ENCODE data around the gene TMTC1.

The TMTC1 gene

GRCh38 chr12:29650371-29650770, 133.4 kb downstream of the TMTC1 start:
- in situ Hi-C loops (cut with HindIII; ENCODE audit: low sequenced_read_pairs), result no loop called here
- H3K4me3 ChIP-seq (ENCODE audit: low read depth, low read length), result no peak overlapping the region
- TF ChIP-seq, protein P1, sequence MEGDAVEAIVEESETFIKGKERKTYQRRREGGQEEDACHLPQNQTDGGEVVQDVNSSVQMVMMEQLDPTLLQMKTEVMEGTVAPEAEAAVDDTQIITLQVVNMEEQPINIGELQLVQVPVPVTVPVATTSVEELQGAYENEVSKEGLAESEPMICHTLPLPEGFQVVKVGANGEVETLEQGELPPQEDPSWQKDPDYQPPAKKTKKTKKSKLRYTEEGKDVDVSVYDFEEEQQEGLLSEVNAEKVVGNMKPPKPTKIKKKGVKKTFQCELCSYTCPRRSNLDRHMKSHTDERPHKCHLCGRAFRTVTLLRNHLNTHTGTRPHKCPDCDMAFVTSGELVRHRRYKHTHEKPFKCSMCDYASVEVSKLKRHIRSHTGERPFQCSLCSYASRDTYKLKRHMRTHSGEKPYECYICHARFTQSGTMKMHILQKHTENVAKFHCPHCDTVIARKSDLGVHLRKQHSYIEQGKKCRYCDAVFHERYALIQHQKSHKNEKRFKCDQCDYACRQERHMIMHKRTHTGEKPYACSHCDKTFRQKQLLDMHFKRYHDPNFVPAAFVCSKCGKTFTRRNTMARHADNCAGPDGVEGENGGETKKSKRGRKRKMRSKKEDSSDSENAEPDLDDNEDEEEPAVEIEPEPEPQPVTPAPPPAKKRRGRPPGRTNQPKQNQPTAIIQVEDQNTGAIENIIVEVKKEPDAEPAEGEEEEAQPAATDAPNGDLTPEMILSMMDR (IDR thresholded peaks at IDR 0.05; ENCODE audit: low read depth, low read length), result no peak
- no peak for DNase-seq (ENCODE audit: low read depth, low spot score)

DNA sequence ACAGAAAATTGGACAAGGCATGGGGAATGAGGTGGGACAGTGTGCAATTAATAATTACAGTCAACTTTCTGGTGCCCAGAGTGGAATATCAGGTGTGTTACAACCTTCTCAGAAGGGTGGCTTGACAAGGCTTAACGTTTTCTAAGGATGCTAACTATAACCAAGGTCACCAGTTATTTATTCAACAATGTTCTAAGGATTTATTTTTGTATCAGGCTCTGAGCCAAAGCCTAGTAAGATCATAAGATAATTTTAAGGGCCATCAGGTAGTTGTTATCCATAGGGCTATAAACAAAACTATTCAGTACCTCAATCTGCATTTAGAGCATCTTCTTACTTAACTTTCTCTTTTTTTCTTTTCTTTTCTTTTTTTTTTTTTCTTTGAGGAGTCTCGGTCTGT, 134.0 kb downstream of the TMTC1 start:
- TF ChIP-seq, protein P1 (IDR thresholded peaks at IDR 0.05; ENCODE audit: low read depth, low read length), result no peak
- in situ Hi-C loops (cut with HindIII; ENCODE audit: low sequenced_read_pairs), result no loop called here
- no peak overlapping the region for H3K4me3 ChIP-seq (ENCODE audit: low read depth, low read length)
- DNase-seq (ENCODE audit: low read depth, low spot score), result no peak

- TF ChIP-seq, protein P1 (IDR thresholded peaks at IDR 0.05; ENCODE audit: low read depth, low read length), result no peak
- H3K4me3 ChIP-seq (ENCODE audit: low read depth, low read length), result no peak overlapping the region
- no peak for DNase-seq (ENCODE audit: low read depth, low spot score)
- in situ Hi-C loops (cut with HindIII; ENCODE audit: low sequenced_read_pairs), result no loop called here
Measured at GRCh38 chr12:29644536-29645162, 139.1 kb downstream of the TMTC1 start.

- no peak overlapping the region for H3K4me3 ChIP-seq (ENCODE audit: low read depth, low read length)
- DNase-seq (ENCODE audit: low read depth, low spot score), result peak; percentile 31
- in situ Hi-C loops (cut with HindIII; ENCODE audit: low sequenced_read_pairs), result no loop called here
- TF ChIP-seq, protein P1 (IDR thresholded peaks at IDR 0.05; ENCODE audit: low read depth, low read length), result no peak
Measured at GRCh38 chr12:29640589-29641345, 143.0 kb downstream of the TMTC1 start.

DNA sequence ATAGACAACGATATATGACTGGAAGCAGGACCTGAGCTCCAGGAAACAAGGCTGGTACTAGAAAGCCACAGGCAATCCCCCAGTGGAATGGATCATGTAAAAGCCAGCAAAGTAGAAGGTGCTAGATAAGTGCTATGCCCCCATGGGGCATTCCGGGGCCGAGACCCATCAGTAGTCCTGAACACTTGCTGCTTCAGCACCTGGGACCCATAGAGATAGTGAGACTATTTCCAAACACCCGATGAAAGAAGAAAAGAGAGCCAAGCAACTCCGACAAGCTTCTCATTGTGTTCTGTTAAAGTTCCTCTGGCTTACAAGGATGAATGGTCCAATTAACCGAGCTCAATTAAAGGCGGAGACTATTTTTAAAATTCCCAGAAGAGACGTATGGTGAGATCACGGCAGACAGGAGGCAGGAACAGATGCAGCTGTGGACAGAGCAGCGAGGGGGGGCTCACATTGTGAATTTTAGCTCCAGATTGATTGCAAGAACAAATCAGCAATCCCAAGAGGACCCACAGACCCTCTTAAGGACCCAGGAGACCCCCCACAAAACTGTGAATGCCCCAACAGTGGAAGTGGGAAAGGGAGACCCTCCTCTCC, 143.7 kb downstream of the TMTC1 start:
- no peak for DNase-seq (ENCODE audit: low read depth, low spot score)
- no peak overlapping the region for H3K4me3 ChIP-seq (ENCODE audit: low read depth, low read length)
- TF ChIP-seq, protein P1 (IDR thresholded peaks at IDR 0.05; ENCODE audit: low read depth, low read length), result no peak
- in situ Hi-C loops (cut with HindIII; ENCODE audit: low sequenced_read_pairs), result no loop called here

DNA sequence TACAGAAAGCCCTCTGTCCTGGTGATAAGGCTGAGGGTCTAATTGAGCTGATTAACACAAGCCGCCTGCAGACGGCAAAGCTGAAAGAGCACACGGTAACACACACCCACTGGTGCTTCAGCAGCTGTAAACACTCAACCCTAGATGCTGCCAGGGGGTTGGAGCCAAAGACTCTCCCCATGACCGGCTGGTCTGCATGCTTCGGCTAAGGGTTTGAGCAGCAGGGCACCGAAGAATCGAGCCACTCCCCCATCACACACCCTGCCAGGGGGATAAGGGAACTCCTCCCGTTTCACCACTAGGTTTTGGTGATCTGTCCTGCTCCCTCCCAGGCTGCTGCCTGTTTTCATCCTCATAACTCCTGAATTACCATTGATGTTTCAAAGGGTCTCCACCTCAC, 145.2 kb downstream of the TMTC1 start:
- H3K4me3 ChIP-seq (ENCODE audit: low read depth, low read length), result no peak overlapping the region
- no peak for DNase-seq (ENCODE audit: low read depth, low spot score)
- TF ChIP-seq, protein P1 (IDR thresholded peaks at IDR 0.05; ENCODE audit: low read depth, low read length), result no peak
- in situ Hi-C loops (cut with HindIII; ENCODE audit: low sequenced_read_pairs), result no loop called here
